HUES6 (cell line): ENCODE data around the gene DNAJC25.
A peak's percentile ranks its signal among the peaks of the same experiment; 100 is the strongest.

Source experiments
- H3K27ac ChIP-seq: 2 replicates; pipeline ENCODE4 v1.7.0; 2013; ENCODE audit warnings: low read depth, mild to moderate bottlenecking, low read length, inconsistent platforms
- H3K27me3 ChIP-seq: 2 replicates; pipeline ENCODE4 v1.6.1; 2013; ENCODE audit warnings: low read length; ENCODE audit not compliant: control insufficient read depth, insufficient read depth
- H3K36me3 ChIP-seq: 2 replicates; pipeline ENCODE4 v1.6.1; 2013; ENCODE audit warnings: low read length; ENCODE audit not compliant: control insufficient read depth, insufficient read depth
- H3K4me1 ChIP-seq: 2 replicates; pipeline ENCODE4 v1.6.1; 2013; ENCODE audit warnings: low read length; ENCODE audit not compliant: control insufficient read depth, insufficient read depth
- H3K4me3 ChIP-seq: 2 replicates; pipeline ENCODE4 v1.5.1; 2013; ENCODE audit warnings: low read depth, low read length
- H3K9ac ChIP-seq: one replicate; pipeline ENCODE4 v1.6.1; 2013; ENCODE audit warnings: mild to moderate bottlenecking, low read length
- H3K9me3 ChIP-seq: 2 replicates; pipeline ENCODE4 v1.6.1; 2013; ENCODE audit warnings: low read depth, low read length; ENCODE audit not compliant: control insufficient read depth, insufficient read depth

DNAJC25 gene

GRCh38 chr9:111631214-111631971 lies at the start of gene DNAJC25:
DNAJC25 (plus strand) TSS chr9:111631334; CDS start chr9:111631408, 74 bp downstream.
- Histone ChIP-seq H3K36me3 (peaks cover 4% of the 10 kb centered on the region; the same call in 1 of the 2 replicates), H3K9ac (peak within 1 kb of the TSS; percentile 95), H3K4me3 (peak within 1 kb of the TSS; percentile 81), H3K4me1 (peaks cover 20% of the 10 kb centered on the region), H3K27ac (peak within 1 kb of the TSS; percentile 75), H3K9me3 (no peaks in the 10 kb centered on the region), H3K27me3 (no peaks in the 10 kb centered on the region)

DNA sequence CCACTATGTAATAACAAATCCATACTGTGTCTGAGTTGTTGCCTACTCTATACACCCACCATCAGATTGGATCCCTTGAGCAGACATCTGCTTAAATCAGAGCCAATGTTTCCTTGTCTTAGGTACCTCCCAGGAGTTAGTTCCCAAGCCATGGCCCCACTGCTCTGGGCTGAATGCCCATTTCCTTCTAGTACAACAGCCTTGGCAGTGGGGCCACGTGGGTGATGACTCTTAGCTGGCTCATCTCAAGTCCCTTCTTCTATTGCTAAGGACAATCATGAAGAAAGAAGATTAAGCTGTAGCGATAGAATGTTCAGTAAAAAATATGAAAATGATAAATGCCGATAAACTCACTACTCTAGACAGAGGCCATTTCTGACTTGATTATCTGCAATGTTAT lies 48.2 kb upstream of the DNAJC25 start:
- H3K4me3 ChIP-seq: no peak overlapping the region
- H3K9me3 ChIP-seq: no peaks in the 10 kb centered on the region
- H3K36me3 ChIP-seq: peaks cover 79% of the 10 kb centered on the region
- no peak overlapping the region for H3K27ac ChIP-seq
- H3K4me1 ChIP-seq: no peaks in the 10 kb centered on the region
- H3K9ac ChIP-seq: no peak overlapping the region
- H3K27me3 ChIP-seq: no peaks in the 10 kb centered on the region

GRCh38 chr9:111586378-111586777 lies 44.8 kb upstream of the DNAJC25 start:
- no peak overlapping the region for H3K4me3 ChIP-seq
- H3K36me3 ChIP-seq: peaks cover 57% of the 10 kb centered on the region
- no peak overlapping the region for H3K27ac ChIP-seq
- no peaks in the 10 kb centered on the region for H3K4me1 ChIP-seq
- no peaks in the 10 kb centered on the region for H3K27me3 ChIP-seq
- no peak overlapping the region for H3K9ac ChIP-seq
- no peaks in the 10 kb centered on the region for H3K9me3 ChIP-seq

- Histone ChIP-seq H3K9me3 (no peaks in the 10 kb centered on the region), H3K4me1 (no peaks in the 10 kb centered on the region), H3K27me3 (no peaks in the 10 kb centered on the region), H3K36me3 (peaks cover 55% of the 10 kb centered on the region), H3K9ac (no peak overlapping the region), H3K27ac (no peak overlapping the region), H3K4me3 (no peak overlapping the region)
Observed at GRCh38 chr9:111588846-111589245, 42.3 kb upstream of the DNAJC25 start.

- H3K4me1 ChIP-seq: peaks cover 2% of the 10 kb centered on the region; the same call in 1 of the 2 replicates
- H3K9ac ChIP-seq: peak overlapping the region; percentile 80
- H3K27ac ChIP-seq: no peak overlapping the region
- H3K9me3 ChIP-seq: no peaks in the 10 kb centered on the region
- H3K27me3 ChIP-seq: peaks cover 5% of the 10 kb centered on the region; the same call in 1 of the 2 replicates
- peak overlapping the region; percentile 79 for H3K4me3 ChIP-seq
- H3K36me3 ChIP-seq: peaks cover 29% of the 10 kb centered on the region
Observed at GRCh38 chr9:111597852-111598732, 33.0 kb upstream of the DNAJC25 start.

DNA sequence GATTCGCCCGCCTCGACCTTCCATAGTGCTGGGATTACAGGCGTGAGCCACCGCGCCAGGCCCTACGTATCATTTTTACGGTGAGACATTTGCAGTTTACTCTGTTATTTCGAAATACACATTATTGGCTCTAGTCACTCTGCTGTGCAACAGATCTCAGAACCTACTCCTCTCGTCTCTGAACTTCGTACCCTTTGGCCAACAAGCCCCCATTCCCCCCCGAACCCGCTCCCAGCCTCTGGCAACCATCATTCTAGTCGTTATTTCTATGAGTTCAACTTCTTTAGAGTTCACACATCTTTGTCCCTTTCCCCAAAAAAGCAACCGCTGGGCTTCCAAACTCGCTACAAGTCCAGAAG lies 32.4 kb upstream of the DNAJC25 start:
- Histone ChIP-seq H3K4me3 (peak overlapping the region; percentile 79), H3K4me1 (peaks cover 2% of the 10 kb centered on the region; the same call in 1 of the 2 replicates), H3K27ac (peak overlapping the region; percentile 69; the same call in 1 of the 2 replicates), H3K9me3 (no peaks in the 10 kb centered on the region), H3K27me3 (peaks cover 5% of the 10 kb centered on the region; the same call in 1 of the 2 replicates), H3K36me3 (peaks cover 24% of the 10 kb centered on the region), H3K9ac (peak overlapping the region; percentile 80)

GRCh38 chr9:111599092-111599954 lies 31.8 kb upstream of the DNAJC25 start, which contains the start of gene PTGR1:
PTGR1 (minus strand) TSS chr9:111599647; CDS start chr9:111597422, 2,225 bp downstream.
- H3K27me3 ChIP-seq: peaks cover 5% of the 10 kb centered on the region; the same call in 1 of the 2 replicates
- no peaks in the 10 kb centered on the region for H3K9me3 ChIP-seq
- peaks cover 2% of the 10 kb centered on the region; the same call in 1 of the 2 replicates for H3K4me1 ChIP-seq
- peak within 1 kb of the TSS; percentile 80 for H3K9ac ChIP-seq
- H3K4me3 ChIP-seq: peak within 1 kb of the TSS; percentile 79
- H3K36me3 ChIP-seq: peaks cover 18% of the 10 kb centered on the region
- H3K27ac ChIP-seq: peak within 1 kb of the TSS; percentile 69; the same call in 1 of the 2 replicates

- H3K27ac ChIP-seq: no peak overlapping the region
- H3K4me3 ChIP-seq: peak overlapping the region; percentile 79
Observed at GRCh38 chr9:111599955-111600343, 31.2 kb upstream of the DNAJC25 start.

GRCh38 chr9:111601237-111602018 lies 29.7 kb upstream of the DNAJC25 start:
- Histone ChIP-seq H3K4me1 (peaks cover 2% of the 10 kb centered on the region; the same call in 1 of the 2 replicates), H3K36me3 (peaks cover 6% of the 10 kb centered on the region), H3K9me3 (no peaks in the 10 kb centered on the region), H3K27me3 (peaks cover 5% of the 10 kb centered on the region; the same call in 1 of the 2 replicates), H3K27ac (no peak overlapping the region), H3K9ac (no peak overlapping the region), H3K4me3 (no peak overlapping the region)

More at GRCh38 chr9:111599955-111600343, 31.2 kb upstream of the DNAJC25 start:
- Histone ChIP-seq H3K9ac (peak overlapping the region; percentile 80), H3K27me3 (peaks cover 5% of the 10 kb centered on the region; the same call in 1 of the 2 replicates), H3K36me3 (peaks cover 17% of the 10 kb centered on the region), H3K4me1 (peaks cover 2% of the 10 kb centered on the region; the same call in 1 of the 2 replicates), H3K9me3 (no peaks in the 10 kb centered on the region)
